Measurements from ENCODE around the gene ARID1B. TPM values are rescaled to one million over a fixed set of nuclear protein-coding genes. Genes with fewer than 3 reads are reported as not detected.

The ARID1B gene
- total and polyA plus RNA-seq, 11 donors = 15.3 to 76.1 (median 40.7) TPM

GRCh38 chr6:157106487-157106886, 329.3 kb downstream of the ARID1B start:
- no peak overlapping the region for H3K27ac ChIP-seq
- peaks cover 0 to 33% (median 17%) of the 10 kb centered on the region in 12 donors for H3K4me1 ChIP-seq
- no peak for DNase-seq
- no peak overlapping the region for H3K4me3 ChIP-seq
- no peaks in the 10 kb centered on the region for H3K27me3 ChIP-seq
- 80 to 93% (median 91%) methylated on average over 2 of the region's 2 CpGs for WGBS, 4 donors
- TF ChIP-seq CTCF (IDR thresholded peaks at IDR 0.05) (no peak), POLR2A (IDR thresholded peaks at IDR 0.05) (no peak)
- H3K9me3 ChIP-seq = no peaks in the 10 kb centered on the region
- no peak for ATAC-seq
- H3K36me3 ChIP-seq = peaks cover 0 to 12% (median 0%) of the 10 kb centered on the region in 9 donors
- intact Hi-C loops (cut with DNase I) = no loop called here

- ATAC-seq (no peak), DNase-seq (no peak)
- Histone ChIP-seq H3K27ac (peak overlapping the region in 2 of 12 donors; percentile 15 to 43), H3K27me3 (no peaks in the 10 kb centered on the region), H3K4me1 (peaks cover 0 to 33% (median 17%) of the 10 kb centered on the region in 12 donors), H3K9me3 (no peaks in the 10 kb centered on the region), H3K36me3 (peaks cover 0 to 12% (median 0%) of the 10 kb centered on the region in 9 donors), H3K4me3 (no peak overlapping the region)
- 70 to 82% (median 79%) methylated on average over 4 of the region's 4 CpGs for WGBS, 4 donors
- intact Hi-C loops (cut with DNase I) = no loop called here
- TF ChIP-seq POLR2A (IDR thresholded peaks at IDR 0.05) (no peak), CTCF (IDR thresholded peaks at IDR 0.05) (no peak)
These were observed 330.4 kb downstream of the ARID1B start for GRCh38 chr6:157107571-157107914.

GRCh38 chr6:157107915-157108651, 330.9 kb downstream of the ARID1B start:
- 32 to 42% (median 37%) methylated on average over 6 of the region's 6 CpGs for WGBS, 4 donors
- no peak for TF ChIP-seq POLR2A (IDR thresholded peaks at IDR 0.05)
- TF ChIP-seq CTCF (IDR thresholded peaks at IDR 0.05) = no peak
- no peaks in the 10 kb centered on the region for H3K9me3 ChIP-seq
- no peaks in the 10 kb centered on the region for H3K27me3 ChIP-seq
- no peak overlapping the region for H3K4me3 ChIP-seq
- H3K27ac ChIP-seq = peak overlapping the region in 5 of 12 donors; percentile 14 to 43 (median 29)
- H3K36me3 ChIP-seq = peaks cover 0 to 14% (median under 1%) of the 10 kb centered on the region in 9 donors
- peaks cover 0 to 33% (median 17%) of the 10 kb centered on the region in 12 donors for H3K4me1 ChIP-seq
- DNase-seq (no peak), ATAC-seq (peak; percentile 49 to 77 (median 62))
- intact Hi-C loops (cut with DNase I) = no loop called here

GRCh38 chr6:157108923-157109322, 331.7 kb downstream of the ARID1B start:
- no peak for DNase-seq
- intact Hi-C loops (cut with DNase I) = no loop called here
- WGBS, 4 donors = 72 to 85% (median 77%) methylated on average over 7 of the region's 7 CpGs
- TF ChIP-seq CTCF (IDR thresholded peaks at IDR 0.05) = no peak
- TF ChIP-seq POLR2A (IDR thresholded peaks at IDR 0.05) = no peak
- no peak overlapping the region for H3K4me3 ChIP-seq
- H3K36me3 ChIP-seq = peaks cover 0 to 22% (median 6%) of the 10 kb centered on the region in 9 donors
- H3K4me1 ChIP-seq = peaks cover 0 to 33% (median 17%) of the 10 kb centered on the region in 12 donors
- peak in 1 of 4 donors; percentile 29 for ATAC-seq
- peak overlapping the region in 2 of 12 donors; percentile 15 to 43 for H3K27ac ChIP-seq
- no peaks in the 10 kb centered on the region for H3K27me3 ChIP-seq
- H3K9me3 ChIP-seq = no peaks in the 10 kb centered on the region
